ENCODE measurements around the gene LAMC1.
"Not testable (repeated sequence)": the region's sequence is repeated elsewhere in the genome, so short reads cannot be mapped to it uniquely, and the experiment has no call there.

The LAMC1 gene

DNA sequence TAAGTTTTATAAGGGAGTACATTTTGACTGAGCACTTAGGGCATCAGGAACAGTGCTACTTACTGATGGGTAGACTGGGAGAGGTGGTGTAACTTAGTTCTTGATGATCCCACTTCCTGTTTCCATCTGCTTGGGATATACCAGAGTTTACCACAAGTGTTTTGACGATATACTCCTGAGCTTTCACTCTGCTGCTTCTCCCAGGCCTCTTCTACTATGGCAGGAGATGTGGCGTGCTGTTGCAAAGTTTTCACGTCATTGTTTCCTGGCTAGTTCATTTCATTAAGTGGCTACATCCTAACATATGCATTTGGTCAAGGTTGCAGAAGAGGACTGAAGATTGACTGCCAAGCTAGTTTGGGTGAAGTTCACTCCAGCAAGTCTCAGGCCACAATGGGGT is 121.5 kb downstream of the LAMC1 start:
- no peak for DNase-seq (ENCODE audit: low read depth in 4 of 4, low spot score in 1 of 4)

DNA sequence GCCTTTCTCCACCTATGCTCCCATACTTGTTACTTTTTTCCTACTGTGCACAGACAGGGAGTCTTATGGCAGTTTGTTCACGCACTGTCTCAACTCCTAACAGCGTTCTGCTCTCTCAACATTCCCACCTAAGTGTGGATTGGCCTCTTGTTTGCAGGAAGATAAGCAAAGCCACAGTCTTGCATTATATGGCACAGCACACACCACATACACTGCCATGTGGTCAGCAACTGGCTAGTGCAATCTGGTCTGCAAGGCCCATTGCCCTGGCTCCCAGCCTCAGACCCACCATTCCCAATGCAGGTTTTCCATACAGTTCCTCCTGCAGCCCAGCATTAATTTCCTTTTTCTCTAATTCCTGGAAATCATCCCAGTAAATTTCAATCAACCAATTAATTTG is 124.5 kb downstream of the LAMC1 start:
- DNase-seq (ENCODE audit: low read depth in 4 of 4, low spot score in 1 of 4): no peak

DNA sequence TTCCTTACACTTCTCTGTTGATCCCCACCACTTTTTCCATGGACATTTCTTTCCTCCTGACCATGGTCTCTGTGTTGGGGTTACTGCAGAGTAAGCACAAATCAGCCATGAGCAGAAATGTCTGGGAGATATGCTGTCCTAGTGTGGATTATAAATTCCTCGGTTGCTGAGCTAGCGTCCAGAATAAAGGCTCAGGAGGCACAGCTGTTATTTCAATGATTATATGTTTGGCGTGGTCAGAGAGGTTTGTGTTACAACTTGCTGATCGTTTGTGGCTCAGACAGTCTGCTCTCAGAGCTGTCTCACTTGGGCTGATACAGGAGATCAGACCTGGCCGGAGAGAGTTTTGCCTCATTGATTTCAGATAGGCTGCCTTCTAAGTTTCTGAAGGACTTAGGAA is 125.4 kb downstream of the LAMC1 start:
- no peak for DNase-seq (ENCODE audit: low read depth in 4 of 4, low spot score in 1 of 4)

DNA sequence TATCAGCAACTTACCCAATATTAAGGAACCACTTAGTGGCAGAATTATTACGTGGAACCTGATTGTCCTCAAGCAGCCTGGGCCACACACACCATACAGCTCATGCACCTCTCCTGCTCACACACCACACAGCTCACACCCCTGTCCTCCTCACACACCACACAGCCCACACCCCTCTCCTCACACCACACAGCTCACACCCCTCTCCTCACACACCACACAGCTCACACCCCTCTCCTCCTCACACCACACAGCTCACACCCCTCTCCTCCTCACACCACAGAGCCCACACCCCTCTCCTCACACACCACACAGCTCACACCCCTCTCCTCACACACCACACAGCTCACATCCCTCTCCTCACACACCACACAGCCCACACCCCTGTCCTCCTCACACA is 126.1 kb downstream of the LAMC1 start:
- no peak for DNase-seq (ENCODE audit: low read depth in 4 of 4, low spot score in 1 of 4)

DNA sequence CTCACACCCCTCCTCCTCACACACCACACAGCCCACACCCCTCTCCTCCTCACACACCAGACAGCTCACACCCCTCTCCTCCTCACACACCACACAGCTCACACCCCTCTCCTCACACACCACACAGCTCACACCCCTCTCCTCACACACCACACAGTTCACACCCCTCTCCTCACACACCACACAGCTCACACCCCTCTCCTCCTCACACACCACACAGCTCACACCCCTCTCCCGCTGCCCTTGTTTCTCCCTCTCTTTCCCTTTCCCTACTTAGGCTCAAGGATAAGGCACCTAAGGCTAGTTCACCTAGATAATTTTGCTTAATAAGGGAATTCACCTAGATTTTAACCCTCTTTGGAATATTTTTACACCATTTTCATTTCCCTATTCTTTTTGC is 126.8 kb downstream of the LAMC1 start:
- not testable (repeated sequence) for DNase-seq (ENCODE audit: low read depth in 4 of 4, low spot score in 1 of 4)

DNA sequence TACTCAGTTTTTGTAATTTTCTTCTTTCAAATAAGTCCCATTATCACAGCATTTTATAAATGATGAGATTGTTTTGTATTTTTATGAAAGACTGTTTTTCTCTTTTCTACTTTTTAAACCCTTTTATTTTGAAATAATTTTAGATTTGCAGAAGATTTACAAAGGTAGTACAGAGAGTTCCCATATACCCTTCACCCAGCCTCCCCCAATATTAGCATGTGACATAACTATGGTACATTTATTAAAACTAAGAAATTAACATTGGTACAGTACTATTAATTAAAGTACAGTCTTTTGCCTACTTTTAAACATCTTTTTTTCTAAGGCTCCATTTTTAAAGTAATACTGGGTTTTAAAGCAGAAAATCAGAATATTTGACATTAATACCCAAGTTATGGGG is 127.2 kb downstream of the LAMC1 start:
- DNase-seq (ENCODE audit: low read depth in 4 of 4, low spot score in 1 of 4): no peak

DNA sequence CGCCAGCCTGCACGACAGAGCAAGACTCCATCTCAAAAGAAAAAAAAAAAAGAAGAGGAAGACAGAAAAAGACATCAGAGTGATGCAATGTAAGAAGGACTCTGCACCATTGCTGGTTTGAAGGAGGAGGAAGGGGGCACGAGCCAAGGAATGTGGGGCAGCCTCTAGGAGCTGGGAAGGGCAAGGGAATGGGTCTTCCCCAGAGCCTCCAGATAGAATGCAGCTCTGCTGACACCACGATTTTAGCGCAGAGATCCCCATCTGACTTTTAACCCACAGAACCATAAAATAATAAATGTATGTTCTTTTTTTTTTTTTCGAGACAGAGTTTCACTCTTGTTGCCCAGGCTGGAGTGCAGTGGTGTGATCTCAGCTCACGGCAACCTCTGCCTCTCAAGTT is 129.0 kb downstream of the LAMC1 start:
- DNase-seq (ENCODE audit: low read depth in 4 of 4, low spot score in 1 of 4): no peak

DNA sequence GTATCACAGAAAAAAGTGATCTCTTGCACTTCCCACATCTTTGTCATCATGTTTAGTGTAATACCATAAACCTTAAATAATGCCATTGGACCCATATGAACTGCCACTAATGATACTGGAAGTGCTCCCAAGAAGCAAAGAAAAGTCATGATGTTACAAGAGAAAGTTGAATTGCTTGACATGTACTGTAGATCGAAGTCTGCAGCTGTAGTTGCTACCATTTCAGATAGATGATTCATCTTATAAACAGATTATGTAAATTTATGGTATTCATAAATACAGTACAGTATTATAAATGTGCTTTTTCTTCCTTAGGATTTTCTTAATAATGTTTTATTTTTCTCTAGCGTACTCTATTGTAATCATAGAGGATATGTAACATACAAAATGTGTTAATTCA is 132.7 kb downstream of the LAMC1 start:
- DNase-seq (ENCODE audit: low read depth in 4 of 4, low spot score in 1 of 4): no peak

DNA sequence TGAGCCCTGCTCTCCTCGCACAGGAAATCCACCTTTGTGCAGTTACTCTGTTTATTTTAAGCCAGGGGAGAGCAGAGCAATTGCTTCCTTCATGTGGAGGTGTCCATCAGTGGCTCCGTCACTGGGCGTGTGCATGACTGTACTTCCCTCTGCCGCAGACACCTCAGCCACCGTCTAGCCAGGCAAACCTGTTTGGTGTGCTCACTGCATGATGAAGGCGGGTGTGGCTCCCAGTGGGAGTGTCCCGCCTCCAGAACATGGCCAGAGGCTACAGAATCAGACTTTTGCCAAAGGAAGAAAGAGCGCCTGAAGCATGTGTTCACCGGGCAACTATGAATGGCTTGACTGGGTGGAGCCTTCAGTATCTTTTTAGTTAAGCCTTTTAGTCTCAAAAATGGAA is 136.7 kb downstream of the LAMC1 start:
- DNase-seq (ENCODE audit: low read depth in 4 of 4, low spot score in 1 of 4): no peak

DNA sequence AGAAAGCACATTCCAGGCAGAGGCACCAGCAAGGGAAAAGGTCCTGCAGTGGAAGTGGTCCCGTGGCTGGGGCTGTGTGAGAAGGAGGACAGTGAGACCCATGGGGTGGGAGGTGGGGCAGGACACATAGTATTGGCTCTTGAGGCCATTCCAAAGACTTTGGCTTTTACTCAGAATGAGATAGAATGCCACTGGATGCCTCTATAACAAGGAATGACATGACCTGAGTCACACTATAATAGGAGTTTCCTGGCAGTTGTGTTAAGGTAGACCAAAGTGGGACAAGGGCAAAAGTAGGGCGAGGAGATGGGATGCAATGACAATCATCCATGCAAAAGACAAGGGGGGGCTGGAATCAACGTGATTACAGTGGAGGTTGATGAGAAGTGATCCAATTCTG is 138.2 kb downstream of the LAMC1 start:
- DNase-seq (ENCODE audit: low read depth in 4 of 4, low spot score in 1 of 4): no peak

DNA sequence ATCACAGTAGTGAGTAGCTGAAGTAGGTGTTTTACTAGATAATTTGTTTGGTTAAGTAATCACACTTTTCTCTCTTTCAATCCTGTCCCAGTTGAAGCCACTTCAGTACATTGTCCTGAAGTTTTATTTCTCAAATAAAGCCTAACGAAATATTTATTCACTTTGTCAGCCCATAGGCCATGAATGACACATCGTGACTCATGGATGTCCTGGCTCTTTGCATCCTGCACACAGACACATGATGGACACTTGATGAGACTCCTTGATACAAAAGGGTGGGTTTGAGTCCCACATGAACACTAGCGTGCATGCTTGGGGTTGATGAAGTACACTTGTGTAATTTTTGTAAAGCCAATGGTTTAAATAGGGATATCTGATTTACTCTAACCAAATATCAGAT is 140.1 kb downstream of the LAMC1 start:
- no peak for DNase-seq (ENCODE audit: low read depth in 4 of 4, low spot score in 1 of 4)

DNA sequence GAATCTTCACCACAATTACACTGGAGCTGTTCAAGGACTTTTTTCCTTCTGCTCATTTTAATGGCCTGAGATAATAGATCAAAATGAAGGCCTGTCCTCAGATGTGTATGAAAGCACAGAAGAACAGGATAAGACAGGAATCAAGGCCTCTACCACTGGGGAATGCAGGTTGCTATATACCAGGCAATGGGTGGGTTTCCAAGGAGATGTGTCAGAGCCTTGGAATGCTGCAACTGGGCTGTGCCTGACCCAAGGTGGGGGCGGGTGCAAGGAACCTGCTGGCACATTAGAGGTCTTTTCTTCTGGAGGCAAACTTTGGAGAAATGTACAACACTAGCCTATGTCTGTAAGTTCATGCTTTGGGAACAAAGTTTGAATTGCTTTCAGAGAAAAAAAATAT is 141.1 kb downstream of the LAMC1 start:
- DNase-seq (ENCODE audit: low read depth in 4 of 4, low spot score in 1 of 4): no peak

DNA sequence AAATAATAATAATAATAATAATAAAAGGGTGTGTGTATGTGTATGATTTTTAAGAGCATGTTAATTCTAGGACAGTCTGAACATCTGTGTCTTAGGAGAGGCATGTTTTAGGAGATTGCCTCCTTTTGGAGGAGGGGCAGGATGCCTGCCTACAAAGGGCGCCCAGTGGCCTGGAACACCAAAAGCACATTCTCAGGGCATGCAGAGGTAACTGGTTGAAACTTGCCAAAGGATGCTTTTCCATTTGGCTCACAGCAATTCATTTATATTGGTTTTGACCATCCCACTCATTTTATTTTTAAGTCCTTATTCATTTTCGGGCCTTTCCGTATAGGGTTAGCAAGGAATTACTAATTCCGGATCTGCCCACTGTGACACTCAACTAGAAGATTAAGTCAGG is 141.7 kb downstream of the LAMC1 start:
- no peak for DNase-seq (ENCODE audit: low read depth in 4 of 4, low spot score in 1 of 4)

DNA sequence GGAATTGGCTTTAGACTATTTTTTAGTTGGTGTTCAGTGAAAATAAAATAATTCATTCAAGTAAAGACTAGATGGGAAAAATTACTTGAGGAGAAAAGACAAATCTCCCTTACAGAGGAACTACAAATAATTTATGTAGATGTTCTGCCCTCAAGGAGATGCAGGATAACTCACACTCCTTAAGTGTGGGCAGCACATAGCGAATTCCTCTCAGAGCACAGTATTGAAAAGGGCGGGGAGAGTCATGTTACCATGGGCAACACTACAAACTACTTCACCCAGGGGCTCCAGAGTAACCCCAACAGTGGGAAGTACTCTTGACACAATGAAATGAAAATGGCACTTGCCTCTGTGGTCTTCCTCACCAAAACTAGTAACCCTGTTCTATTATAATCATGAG is 142.2 kb downstream of the LAMC1 start:
- DNase-seq (ENCODE audit: low read depth in 4 of 4, low spot score in 1 of 4): no peak

DNA sequence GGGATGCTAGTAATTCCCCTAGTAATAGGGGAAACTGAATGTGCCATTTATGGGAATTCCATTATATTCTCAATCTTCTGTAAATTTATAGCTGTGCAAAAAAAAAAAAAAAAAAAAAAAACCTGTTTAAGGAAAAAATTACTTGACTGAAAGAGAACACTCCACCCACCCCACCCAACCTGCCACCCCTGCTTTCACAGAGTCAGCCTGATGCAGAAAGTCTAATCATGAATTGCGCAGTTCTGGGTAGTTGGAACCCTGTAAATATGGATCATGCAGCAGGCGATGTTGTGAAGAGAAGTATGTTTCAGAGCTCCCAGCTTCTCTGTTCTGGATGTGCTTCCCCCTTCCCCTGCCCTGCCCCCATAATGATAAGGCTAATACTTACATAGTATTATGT is 143.2 kb downstream of the LAMC1 start:
- DNase-seq (ENCODE audit: low read depth in 4 of 4, low spot score in 1 of 4): no peak

DNA sequence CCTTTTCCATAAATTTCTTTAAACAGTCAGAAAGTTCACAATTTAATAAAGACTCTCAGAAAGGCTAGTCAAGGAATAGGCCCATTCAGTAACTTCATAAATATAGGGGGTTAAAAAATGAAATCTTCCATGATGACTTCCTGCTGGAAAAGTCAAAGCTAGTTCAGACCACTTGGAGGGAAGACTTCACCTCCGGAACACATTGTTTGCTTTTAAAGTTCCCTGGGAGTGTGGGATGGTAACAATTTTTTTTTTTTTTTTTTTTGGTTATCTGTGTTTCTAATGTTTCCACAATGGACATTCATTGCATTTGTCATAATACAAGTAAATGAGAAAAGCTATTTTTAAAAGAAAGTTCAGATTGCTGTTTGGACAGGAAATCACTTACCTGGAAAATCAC is 144.5 kb downstream of the LAMC1 start:
- DNase-seq (ENCODE audit: low read depth in 4 of 4, low spot score in 1 of 4): no peak

DNA sequence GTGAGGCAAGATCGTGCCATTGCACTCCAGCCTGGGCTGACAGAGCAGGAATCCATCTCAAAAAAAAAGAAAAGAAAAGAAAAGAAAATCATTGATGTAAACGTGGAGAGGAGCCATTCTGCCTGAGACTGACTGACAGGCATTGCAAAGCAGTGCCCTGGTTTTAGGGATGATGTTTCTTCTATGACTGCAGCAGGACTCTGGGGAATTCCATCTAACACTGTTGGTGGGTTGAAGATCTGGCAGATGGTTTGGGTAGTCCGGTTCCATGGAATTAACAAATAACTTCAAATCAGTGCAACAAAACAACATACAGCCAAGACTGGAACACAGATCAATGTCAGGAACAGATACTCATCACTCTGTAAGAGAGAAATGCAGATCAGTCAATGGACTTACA is 145.1 kb downstream of the LAMC1 start:
- no peak for DNase-seq (ENCODE audit: low read depth in 4 of 4, low spot score in 1 of 4)

DNA sequence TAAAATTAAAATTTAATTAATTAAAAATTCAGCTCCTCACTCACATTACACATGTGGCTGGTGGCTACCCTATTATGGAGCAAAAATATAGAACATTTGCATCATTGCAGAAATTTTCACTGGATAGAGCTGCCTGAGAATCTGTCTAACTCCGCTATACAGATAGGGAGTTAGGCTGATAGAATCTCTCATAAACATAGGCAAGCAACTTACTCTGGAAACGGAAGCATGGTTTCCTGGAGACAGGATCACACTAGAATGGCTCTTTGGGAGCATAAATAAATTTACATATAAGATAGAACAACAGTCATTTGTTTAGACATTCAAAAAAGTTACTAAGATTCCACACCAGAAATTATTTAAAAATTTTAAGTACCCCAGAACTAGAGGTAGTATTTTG is 150.6 kb downstream of the LAMC1 start:
- no peak for DNase-seq (ENCODE audit: low read depth in 4 of 4, low spot score in 1 of 4)

DNA sequence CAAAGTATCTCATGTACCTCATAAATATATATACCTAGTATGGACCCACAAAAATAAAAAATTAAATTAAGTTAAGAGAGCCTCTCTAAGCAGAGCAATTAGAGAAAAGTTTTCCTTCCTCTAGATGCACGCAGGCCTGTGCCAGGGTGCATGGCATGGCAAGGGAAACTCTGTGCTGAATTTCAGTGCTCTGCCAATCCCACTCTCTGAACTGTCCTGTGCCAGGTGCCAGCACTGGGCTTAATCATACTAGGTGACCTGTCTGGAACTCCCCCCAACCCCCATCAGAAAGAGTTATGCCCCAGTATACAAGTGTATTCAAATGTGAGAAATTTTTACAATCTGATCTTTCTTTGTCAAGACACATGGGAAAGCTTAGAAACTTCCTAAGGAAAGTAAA is 152.4 kb downstream of the LAMC1 start:
- DNase-seq (ENCODE audit: low read depth in 4 of 4, low spot score in 1 of 4): no peak

DNA sequence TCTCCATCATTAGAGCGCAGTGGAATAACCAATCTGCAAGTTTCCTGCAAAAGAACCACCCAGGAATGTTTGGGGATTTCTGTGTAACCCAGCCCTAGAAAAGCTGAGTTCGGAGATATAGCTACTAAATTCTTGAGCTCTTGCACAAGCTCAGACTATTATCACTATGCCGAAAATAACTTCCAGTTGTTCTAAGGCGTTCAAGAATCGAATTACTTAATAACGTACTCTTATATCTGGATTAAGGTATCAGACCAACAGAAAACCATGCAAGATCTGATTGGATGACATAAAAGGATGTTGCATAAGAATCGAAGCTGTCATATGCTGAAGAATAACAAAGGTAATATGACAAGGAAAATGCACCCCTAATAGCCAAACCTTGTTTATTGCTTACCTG is 155.3 kb downstream of the LAMC1 start:
- no peak for DNase-seq (ENCODE audit: low read depth in 4 of 4, low spot score in 1 of 4)

DNA sequence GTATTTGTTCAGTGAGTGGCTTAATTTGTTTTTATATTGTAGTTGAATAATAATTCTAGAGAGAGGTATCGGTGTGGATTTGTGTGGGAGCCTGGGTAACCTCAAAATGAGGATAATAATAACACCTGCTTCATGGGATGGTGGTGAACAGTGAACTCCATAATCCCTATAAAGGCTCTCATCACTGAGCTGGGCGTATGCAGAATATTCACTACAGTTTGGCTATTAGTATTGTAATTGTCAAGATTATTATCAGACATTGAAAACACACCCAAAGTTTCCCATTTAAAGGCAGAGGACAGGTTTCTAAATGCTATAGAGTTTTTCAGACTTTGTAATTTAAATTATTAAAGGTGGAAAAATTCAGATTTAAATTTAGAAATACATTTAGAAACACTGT is 155.8 kb downstream of the LAMC1 start:
- DNase-seq (ENCODE audit: low read depth in 4 of 4, low spot score in 1 of 4): no peak

DNA sequence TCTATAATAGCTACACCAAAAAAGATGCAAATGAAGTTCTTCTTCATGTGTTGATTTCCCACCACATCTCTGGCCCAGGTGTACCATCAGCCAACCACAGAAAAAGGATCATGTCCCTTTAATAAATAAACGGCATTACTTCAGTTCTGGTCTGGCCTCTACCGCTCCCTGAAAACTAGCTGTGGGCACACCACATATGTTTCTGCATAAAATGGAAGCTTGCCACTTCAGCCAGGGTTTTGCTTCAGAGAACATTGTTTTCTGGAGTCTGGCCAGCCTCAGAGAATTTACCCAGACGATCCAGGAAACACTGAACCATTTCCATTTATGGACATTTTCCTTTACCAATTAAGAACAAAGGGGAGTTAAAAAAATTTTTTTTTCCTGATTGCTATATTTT is 157.0 kb downstream of the LAMC1 start:
- DNase-seq (ENCODE audit: low read depth in 4 of 4, low spot score in 1 of 4): no peak

DNA sequence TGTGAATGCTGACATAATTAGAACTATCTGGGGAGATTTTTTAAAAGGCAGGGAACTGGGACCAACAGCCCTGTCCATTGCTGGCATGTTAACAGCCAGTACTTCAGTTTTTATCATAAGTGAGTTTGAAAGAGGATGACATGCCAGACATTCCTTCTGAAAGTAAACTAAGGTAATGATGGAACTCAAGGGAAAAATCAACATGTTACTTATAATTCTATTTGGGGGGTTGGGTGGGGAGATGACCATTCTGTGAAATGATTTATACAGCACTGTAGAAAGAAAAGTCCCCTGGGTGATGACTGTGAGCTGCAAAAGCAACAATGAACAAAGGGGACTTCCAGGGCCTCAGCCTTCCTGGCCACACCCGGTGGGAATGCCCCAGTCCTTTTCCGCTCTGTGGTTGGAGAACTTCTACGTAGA is 157.4 kb downstream of the LAMC1 start:
- no peak for DNase-seq (ENCODE audit: low read depth in 4 of 4, low spot score in 1 of 4)

DNA sequence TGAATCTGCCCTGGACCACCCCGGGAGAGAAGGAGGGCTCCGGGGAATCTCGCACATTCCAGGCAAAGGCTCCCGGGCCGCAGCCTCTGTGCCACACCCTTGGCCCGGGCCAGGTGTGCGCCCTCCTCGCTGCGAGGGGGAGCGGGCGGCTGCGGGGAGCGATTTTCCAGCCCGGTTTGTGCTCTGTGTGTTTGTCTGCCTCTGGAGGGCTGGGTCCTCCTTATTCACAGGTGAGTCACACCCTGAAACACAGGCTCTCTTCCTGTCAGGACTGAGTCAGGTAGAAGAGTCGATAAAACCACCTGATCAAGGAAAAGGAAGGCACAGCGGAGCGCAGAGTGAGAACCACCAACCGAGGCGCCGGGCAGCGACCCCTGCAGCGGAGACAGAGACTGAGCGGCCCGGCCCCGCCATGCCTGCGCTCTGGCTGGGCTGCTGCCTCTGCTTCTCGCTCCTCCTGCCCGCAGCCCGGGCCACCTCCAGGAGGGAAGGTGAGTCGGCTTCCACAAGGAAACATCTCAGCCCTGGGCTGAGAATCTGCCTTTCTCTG is 162.8 kb downstream of the LAMC1 start, which contains the start of gene LAMC2:
Gene LAMC2 (plus strand): TSS at position 324 of the 550 bp plus-strand sequence. CDS start 89 bp downstream, at position 413.
- DNase-seq (ENCODE audit: low read depth in 4 of 4, low spot score in 1 of 4): peak in 1 of 4 experiments; percentile 10
